IPS-18a (cell line): ENCODE results near the gene CFAP54.

Experiments
- H3K27ac ChIP-seq: one replicate; pipeline ENCODE4 v1.5.1; 2013; ENCODE audit warnings: low read length
- H3K27me3 ChIP-seq: one replicate; pipeline ENCODE4 v1.6.1; 2013; ENCODE audit warnings: mild to moderate bottlenecking, low read length; ENCODE audit not compliant: control insufficient read depth, insufficient read depth
- H3K36me3 ChIP-seq: one replicate; pipeline ENCODE4 v1.6.1; 2013; ENCODE audit warnings: low read depth, low read length; ENCODE audit not compliant: control insufficient read depth
- H3K4me1 ChIP-seq: one replicate; pipeline ENCODE4 v1.6.1; 2013; ENCODE audit warnings: low read depth, low read length; ENCODE audit not compliant: control insufficient read depth
- H3K4me3 ChIP-seq: one replicate; pipeline ENCODE4 v1.5.1; 2013; ENCODE audit warnings: low read length
- H3K9ac ChIP-seq: one replicate; pipeline ENCODE4 v1.6.1; 2013; ENCODE audit warnings: mild to moderate bottlenecking, low read length, moderate library complexity
- H3K9me3 ChIP-seq: one replicate; pipeline ENCODE4 v1.6.1; 2013; ENCODE audit warnings: low read depth, low read length; ENCODE audit not compliant: control insufficient read depth

The CFAP54 gene

DNA sequence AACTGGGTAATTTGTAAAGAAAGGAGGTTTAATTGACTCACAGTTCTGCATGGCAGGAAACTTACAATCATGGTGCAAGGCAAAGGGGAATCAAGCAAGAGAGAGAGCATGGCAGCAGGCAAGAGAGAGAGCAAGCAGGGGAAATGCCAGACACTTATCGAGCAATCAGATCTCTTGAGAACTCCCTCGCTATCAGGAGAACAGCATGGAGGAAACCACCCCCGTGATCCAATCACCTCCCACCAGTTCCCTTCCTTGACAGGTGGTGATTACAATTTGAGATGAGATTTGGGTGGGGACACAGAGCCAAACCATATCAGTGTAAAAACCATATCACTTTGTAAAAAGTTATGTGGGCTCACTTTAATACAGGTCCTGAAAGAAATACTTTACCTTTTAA is 361.3 kb downstream of the CFAP54 start:
- no peaks in the 10 kb centered on the region for H3K9me3 ChIP-seq
- H3K4me3 ChIP-seq, result no peak overlapping the region
- H3K36me3 ChIP-seq, result no peaks in the 10 kb centered on the region
- H3K4me1 ChIP-seq, result peaks cover 9% of the 10 kb centered on the region
- H3K27me3 ChIP-seq, result no peaks in the 10 kb centered on the region
- H3K9ac ChIP-seq, result no peak overlapping the region
- no peak overlapping the region for H3K27ac ChIP-seq

DNA sequence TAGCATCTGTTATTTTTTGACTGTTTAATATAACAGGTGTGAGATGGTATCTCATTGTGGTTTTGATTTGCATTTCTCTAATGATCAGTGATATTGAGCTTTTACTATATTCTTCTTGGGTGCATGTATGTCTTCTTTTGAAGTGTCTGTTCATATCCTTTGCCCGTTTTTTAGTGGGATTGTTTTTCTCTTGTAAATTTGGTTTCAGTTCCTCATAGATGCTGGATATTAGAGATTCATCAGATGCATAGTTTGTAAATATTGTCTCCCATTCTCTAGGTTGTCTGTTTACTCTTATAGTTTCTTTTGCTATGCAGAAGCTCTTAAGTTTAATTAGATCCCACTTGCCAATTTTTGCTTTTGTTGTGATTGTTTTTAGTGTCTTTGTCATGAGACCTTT is 368.8 kb downstream of the CFAP54 start:
- H3K4me3 ChIP-seq, result no peak overlapping the region
- H3K27ac ChIP-seq, result no peak overlapping the region
- H3K9me3 ChIP-seq, result no peaks in the 10 kb centered on the region
- H3K4me1 ChIP-seq, result peaks cover 8% of the 10 kb centered on the region
- no peaks in the 10 kb centered on the region for H3K27me3 ChIP-seq
- H3K9ac ChIP-seq, result no peak overlapping the region
- no peaks in the 10 kb centered on the region for H3K36me3 ChIP-seq

DNA sequence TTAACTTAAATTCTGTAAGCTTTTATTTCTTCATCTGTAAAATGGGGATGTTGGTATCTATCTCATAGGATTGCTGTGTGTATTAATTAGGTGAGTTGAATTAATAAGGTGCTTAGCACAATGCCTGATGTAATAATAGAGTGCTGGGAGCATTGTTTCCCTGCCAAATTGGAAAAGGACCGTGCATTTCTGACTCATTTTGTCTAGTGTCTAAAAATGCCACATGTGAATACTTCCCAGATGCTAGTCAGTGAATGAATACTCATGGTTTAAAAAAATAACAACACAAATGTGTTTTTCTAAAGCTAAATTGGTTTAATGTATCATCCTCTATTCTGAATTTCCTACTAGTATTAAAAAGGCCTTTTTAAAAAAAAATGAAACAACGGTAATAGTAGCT is 372.3 kb downstream of the CFAP54 start:
- Histone ChIP-seq H3K27ac (no peak overlapping the region), H3K4me1 (peaks cover 8% of the 10 kb centered on the region), H3K9ac (no peak overlapping the region), H3K9me3 (no peaks in the 10 kb centered on the region), H3K4me3 (no peak overlapping the region), H3K27me3 (no peaks in the 10 kb centered on the region), H3K36me3 (no peaks in the 10 kb centered on the region)

DNA sequence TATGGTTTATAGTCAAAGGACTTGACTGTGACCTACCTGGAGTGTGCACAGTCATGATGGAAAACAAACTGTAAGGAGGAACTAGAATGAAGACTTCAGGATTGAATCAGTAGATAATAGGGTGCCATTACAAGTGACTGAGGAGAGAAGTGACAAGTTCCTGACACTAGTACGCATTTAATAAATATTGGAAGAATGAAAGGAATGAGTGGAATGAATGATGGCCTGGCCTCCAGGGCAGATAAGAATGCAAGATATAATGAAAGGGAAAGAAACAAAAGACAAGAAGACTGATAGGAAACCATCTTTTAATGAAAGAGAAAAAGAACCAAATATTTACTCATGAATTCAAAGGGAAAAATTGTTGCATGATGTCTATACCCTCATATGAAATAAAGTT is 372.9 kb downstream of the CFAP54 start:
- no peak overlapping the region for H3K4me3 ChIP-seq
- no peak overlapping the region for H3K9ac ChIP-seq
- H3K4me1 ChIP-seq, result peaks cover 8% of the 10 kb centered on the region
- H3K27ac ChIP-seq, result no peak overlapping the region
- H3K27me3 ChIP-seq, result no peaks in the 10 kb centered on the region
- no peaks in the 10 kb centered on the region for H3K36me3 ChIP-seq
- no peaks in the 10 kb centered on the region for H3K9me3 ChIP-seq

DNA sequence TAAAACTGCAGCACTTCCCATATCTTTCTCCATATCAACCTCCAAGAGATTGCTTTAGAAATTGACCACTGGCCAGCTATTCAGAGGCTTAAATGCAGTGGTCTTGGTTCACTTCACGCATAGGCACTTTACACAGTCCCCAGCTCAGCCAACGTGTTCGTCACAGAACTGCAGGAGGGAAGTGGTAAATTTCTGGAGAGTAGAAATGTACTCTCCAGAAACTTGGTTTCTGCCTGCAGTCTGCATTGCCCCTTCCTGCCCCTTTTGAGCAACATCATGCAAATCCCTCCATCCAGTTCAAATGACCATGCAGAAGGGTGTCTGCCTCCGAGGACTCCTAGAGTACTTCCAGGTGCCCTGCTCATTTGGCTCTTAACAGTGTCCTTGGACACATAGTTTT is 375.0 kb downstream of the CFAP54 start:
- Histone ChIP-seq H3K9me3 (no peaks in the 10 kb centered on the region), H3K4me1 (peaks cover 8% of the 10 kb centered on the region), H3K9ac (no peak overlapping the region), H3K27me3 (no peaks in the 10 kb centered on the region), H3K27ac (no peak overlapping the region), H3K36me3 (no peaks in the 10 kb centered on the region), H3K4me3 (no peak overlapping the region)

DNA sequence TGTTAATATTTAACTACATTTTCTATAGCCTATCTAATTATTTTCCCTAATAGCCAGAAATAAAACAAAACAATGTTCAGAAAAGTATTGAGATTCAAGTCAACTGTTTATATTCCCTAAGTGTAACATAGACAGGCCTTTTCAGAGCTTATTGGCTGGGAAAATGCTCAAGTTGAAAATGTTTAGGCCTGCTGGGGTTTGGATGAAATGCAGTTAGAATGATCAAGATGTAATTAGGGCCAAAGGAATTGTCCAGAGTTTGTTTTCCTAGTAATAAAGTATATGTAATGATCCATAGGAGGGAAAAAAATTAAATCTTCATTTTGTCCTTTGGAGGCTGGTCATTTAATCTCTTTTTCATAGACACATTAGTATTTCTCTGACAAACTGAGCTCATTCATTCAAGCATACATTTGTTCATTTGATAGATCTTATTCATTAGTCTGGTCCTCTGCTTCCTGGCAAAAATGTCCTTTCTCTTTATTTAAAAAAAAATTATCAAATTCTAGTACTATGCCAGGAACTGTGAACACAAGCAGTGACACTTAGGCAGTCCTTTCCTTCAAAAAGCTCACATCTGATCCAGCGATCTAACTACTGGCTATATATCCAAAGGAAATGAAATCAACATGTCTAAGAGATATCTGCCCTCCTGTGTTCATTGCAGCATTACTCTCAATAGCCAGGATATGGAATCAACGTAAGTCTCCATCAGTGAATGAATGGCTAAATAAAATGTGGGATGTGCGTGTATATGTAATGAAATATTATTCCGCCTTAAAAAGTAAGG is 377.6 kb downstream of the CFAP54 start:
- Histone ChIP-seq H3K36me3 (no peaks in the 10 kb centered on the region), H3K9me3 (no peaks in the 10 kb centered on the region), H3K27ac (no peak overlapping the region), H3K4me1 (peaks cover 8% of the 10 kb centered on the region), H3K27me3 (no peaks in the 10 kb centered on the region), H3K9ac (no peak overlapping the region), H3K4me3 (no peak overlapping the region)

DNA sequence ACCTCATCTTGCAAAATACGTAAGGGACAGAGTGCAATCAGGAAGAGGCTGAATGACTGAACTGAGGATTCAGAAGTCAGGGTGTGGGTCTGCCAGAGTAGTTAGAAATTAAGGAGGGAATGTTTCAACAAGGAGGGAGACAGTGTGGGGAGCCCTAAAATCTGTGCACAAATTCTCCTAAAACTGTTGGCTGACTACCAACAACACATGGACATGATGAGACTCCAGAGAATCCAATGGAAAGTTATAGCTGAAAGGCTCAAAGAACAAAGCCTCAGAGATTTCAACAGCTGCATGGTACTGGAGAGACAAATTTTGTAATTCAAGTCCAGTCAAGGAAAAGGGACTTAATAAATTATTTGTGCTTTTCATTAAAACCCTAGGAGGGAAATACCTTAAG is 381.6 kb downstream of the CFAP54 start:
- Histone ChIP-seq H3K36me3 (no peaks in the 10 kb centered on the region), H3K9me3 (no peaks in the 10 kb centered on the region), H3K9ac (no peak overlapping the region), H3K27me3 (no peaks in the 10 kb centered on the region), H3K4me3 (no peak overlapping the region), H3K27ac (no peak overlapping the region), H3K4me1 (no peaks in the 10 kb centered on the region)

DNA sequence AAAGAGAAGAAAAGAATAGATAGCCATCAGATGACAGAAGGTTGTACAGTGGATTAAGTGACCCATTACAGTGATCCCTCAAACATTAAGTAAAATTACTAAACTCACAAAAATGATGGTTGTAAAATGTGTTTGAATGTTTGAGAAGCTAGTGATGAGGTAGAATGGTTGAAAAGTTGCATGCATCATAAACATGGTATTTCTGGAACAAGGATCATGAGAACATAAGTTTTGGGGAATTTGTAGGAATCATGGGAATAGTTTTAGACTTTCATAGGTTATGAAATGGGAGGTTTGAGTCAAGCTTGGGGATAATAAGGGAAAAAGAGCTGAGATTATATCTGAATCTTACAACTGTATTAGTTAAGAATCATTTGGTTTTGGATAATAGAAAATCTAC is 383.6 kb downstream of the CFAP54 start:
- Histone ChIP-seq H3K36me3 (no peaks in the 10 kb centered on the region), H3K9ac (no peak overlapping the region), H3K4me3 (no peak overlapping the region), H3K9me3 (no peaks in the 10 kb centered on the region), H3K27me3 (no peaks in the 10 kb centered on the region), H3K27ac (no peak overlapping the region), H3K4me1 (no peaks in the 10 kb centered on the region)

DNA sequence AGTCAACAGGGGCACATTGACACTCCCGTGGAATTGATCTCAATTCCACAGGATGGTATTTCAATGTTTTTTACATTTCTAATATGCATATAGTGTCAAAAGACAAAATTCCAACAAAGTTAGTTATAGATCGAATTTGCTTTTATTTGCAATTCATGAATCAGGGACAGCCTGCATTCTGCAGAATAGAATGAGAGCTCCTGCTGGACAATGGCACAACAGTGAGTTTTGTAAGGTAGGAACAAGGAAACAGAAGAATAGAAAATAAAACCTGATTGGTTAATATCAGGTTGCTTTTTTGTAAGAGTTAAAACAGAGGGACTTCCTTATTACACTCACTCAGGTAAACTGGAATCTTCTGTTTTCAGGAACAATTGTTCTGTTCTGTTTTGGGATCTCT is 384.8 kb downstream of the CFAP54 start:
- Histone ChIP-seq H3K9me3 (no peaks in the 10 kb centered on the region), H3K4me3 (no peak overlapping the region), H3K36me3 (no peaks in the 10 kb centered on the region), H3K4me1 (no peaks in the 10 kb centered on the region), H3K9ac (no peak overlapping the region), H3K27me3 (no peaks in the 10 kb centered on the region), H3K27ac (no peak overlapping the region)

DNA sequence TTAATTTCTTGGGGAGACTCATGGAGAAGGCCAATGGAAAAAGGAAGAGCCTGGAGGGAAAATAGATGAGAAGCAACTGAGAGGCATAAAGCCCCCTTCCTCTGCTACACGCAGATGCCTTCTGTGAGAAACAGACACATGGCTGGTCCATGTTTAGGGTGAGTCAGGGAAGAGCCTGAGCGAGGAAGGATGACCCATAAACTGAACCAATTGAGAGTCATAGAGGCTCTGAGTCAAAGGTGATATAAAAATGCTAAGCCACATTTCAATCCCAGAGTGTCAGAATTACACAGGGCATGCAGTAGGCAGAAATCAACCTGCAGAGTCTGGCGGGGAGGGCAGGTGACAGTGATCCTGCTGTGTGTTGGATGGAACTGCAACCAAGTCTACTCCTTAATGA is 387.6 kb downstream of the CFAP54 start:
- Histone ChIP-seq H3K9ac (no peak overlapping the region), H3K27me3 (no peaks in the 10 kb centered on the region), H3K4me3 (no peak overlapping the region), H3K9me3 (no peaks in the 10 kb centered on the region), H3K36me3 (no peaks in the 10 kb centered on the region), H3K27ac (no peak overlapping the region), H3K4me1 (no peaks in the 10 kb centered on the region)

DNA sequence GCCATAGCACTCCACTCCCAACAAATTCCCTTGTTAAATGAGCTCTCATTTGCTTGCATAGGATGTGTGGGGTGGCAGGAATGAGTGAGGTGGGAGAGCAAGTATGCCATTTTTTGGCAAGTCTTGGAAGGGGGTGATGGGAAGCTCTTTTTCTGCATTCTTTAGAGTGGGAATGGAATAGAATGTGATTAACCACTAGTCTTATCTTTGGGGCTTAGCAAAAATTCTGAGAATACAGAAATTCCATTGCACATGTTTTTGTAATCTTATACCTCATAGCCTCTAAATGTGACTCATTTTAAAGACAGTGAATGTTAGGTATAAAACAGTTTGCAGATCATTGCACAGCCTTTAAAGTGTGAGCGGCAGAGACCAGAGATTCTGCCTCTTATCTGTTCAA is 389.3 kb downstream of the CFAP54 start:
- Histone ChIP-seq H3K9ac (no peak overlapping the region), H3K27ac (no peak overlapping the region), H3K36me3 (no peaks in the 10 kb centered on the region), H3K4me3 (no peak overlapping the region), H3K4me1 (no peaks in the 10 kb centered on the region), H3K9me3 (no peaks in the 10 kb centered on the region), H3K27me3 (no peaks in the 10 kb centered on the region)

DNA sequence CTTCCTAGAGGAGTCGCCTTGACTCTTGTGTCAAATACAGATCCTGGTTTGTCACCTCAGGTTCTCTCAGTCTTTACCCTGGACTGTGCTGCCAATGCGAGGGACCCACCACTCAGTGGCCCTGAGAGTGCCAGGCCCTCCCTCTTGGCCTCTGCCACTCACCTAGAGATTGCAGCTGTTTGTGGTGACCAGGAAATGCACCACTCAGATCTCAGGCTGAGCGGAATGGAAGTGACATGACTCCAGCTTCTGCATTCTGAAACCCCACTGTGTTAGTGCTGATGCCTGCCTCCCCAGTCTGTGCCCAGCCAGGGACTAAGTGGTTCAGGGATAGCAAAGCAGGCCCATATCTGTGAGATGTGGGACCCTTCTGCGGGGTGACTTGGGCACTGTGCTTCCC is 389.9 kb downstream of the CFAP54 start:
- H3K27me3 ChIP-seq, result no peaks in the 10 kb centered on the region
- no peaks in the 10 kb centered on the region for H3K36me3 ChIP-seq
- no peaks in the 10 kb centered on the region for H3K4me1 ChIP-seq
- no peaks in the 10 kb centered on the region for H3K9me3 ChIP-seq
- H3K9ac ChIP-seq, result no peak overlapping the region
- no peak overlapping the region for H3K4me3 ChIP-seq
- H3K27ac ChIP-seq, result no peak overlapping the region
